ENCODE results near the gene TAB3. TPM values are rescaled to one million over a fixed set of nuclear protein-coding genes. Genes with fewer than 3 reads are reported as not detected.

TAB3 gene, protein sequence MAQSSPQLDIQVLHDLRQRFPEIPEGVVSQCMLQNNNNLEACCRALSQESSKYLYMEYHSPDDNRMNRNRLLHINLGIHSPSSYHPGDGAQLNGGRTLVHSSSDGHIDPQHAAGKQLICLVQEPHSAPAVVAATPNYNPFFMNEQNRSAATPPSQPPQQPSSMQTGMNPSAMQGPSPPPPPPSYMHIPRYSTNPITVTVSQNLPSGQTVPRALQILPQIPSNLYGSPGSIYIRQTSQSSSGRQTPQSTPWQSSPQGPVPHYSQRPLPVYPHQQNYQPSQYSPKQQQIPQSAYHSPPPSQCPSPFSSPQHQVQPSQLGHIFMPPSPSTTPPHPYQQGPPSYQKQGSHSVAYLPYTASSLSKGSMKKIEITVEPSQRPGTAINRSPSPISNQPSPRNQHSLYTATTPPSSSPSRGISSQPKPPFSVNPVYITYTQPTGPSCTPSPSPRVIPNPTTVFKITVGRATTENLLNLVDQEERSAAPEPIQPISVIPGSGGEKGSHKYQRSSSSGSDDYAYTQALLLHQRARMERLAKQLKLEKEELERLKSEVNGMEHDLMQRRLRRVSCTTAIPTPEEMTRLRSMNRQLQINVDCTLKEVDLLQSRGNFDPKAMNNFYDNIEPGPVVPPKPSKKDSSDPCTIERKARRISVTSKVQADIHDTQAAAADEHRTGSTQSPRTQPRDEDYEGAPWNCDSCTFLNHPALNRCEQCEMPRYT
- 1 to 10 TPM; 2.0 to 6.5 (median 3.9) TPM for polyA plus RNA-seq

DNA sequence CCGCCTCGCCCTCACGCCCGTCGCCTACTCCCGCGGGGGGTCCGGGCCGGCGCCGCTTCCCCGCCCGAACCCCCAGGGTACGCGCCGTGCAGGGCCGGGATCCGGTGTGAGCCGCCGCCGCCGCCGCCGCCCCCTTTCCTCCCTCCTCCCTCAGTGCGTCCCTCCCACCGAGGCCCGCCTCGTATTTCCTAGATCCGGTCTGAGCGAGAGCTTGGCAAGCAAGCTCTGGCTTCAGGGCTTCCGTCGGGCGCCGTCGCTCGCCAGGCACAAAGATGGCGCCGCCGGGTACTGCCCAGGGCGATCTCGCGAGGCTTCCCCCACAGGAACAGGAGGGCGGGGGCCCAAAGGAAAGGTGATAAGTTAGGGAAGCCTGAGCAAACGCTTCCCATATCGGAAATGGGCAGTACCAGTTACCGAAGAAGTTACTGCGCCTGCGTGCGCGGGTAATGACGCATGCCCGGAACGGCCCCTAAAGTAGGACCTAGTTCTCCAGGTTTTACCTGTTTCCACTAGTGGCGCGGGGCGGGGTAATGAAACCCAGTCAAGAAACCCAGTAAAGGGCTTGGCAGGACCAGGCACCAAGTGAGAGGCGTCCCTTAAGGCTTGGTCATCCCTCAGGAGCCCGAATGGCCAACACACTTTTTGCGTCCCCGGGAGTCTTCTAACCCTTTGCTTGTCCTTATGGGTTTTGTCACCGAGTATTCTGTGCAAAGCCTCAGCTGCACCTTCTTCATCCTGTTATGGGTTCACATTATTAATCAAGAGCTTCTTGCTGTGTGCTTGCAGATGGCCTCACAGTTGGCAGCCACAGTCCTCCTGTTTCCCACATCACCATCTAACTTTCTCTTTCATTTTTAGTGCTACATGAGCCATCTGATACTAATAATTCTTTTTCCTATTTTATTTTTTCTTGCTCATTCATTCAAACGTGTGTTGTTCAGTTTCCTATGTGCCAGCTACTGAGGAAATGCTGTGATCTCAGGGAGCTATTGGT, at the start of gene TAB3:
Gene TAB3 (minus strand): TSS at position 108 of the 994 bp plus-strand sequence. CDS start 29,666 bp downstream, outside the sequence.
- H3K27ac Mint-ChIP-seq: peak within 1 kb of the TSS; percentile 76 to 96 (median 94)
- H3K36me3 Mint-ChIP-seq: no peaks in the 10 kb centered on the region
- peak; percentile 89 to 92 (median 90) for DNase-seq
- H3K4me1 Mint-ChIP-seq: peaks cover 17 to 45% of the 10 kb centered on the region in 2 donors
- H3K4me3 Mint-ChIP-seq: peak within 1 kb of the TSS; percentile 85 to 93 (median 91)
- H3K27me3 Mint-ChIP-seq (ENCODE audit: low read depth in 3 of 3): peaks cover 0 to 7% (median 1%) of the 10 kb centered on the region in 3 donors
- H3K9me3 Mint-ChIP-seq: no peaks in the 10 kb centered on the region

DNA sequence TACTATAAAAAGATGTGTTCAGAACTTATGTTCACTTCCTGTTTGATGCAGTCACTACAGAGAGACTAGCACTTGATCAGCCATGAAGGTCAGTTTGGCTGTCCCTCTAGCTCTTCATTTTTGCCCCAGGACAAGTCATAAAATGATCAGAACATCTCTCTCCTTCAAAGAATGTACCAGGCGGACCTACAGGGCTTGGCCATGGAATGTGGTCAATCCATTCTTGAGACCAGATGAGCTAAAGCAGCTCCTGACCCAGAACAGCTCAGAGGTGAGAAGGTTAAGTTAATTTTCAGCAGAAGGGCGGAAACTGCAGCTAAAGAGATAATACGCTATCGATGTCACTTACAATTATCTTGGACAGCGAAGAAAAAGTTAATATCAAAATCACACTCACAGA, 49.2 kb upstream of the TAB3 start:
- peaks cover 0 to 5% (median 4%) of the 10 kb centered on the region in 3 donors for H3K27me3 Mint-ChIP-seq (ENCODE audit: low read depth in 3 of 3)
- H3K4me1 Mint-ChIP-seq: no peaks in the 10 kb centered on the region
- H3K27ac Mint-ChIP-seq: no peak overlapping the region
- H3K4me3 Mint-ChIP-seq: no peak overlapping the region
- no peaks in the 10 kb centered on the region for H3K9me3 Mint-ChIP-seq
- H3K36me3 Mint-ChIP-seq: no peaks in the 10 kb centered on the region
- no peak for DNase-seq

- H3K4me3 Mint-ChIP-seq: no peak overlapping the region
- peaks cover 0 to 5% (median 4%) of the 10 kb centered on the region in 3 donors for H3K27me3 Mint-ChIP-seq (ENCODE audit: low read depth in 3 of 3)
- H3K4me1 Mint-ChIP-seq: no peaks in the 10 kb centered on the region
- H3K9me3 Mint-ChIP-seq: no peaks in the 10 kb centered on the region
- no peak overlapping the region for H3K27ac Mint-ChIP-seq
- no peaks in the 10 kb centered on the region for H3K36me3 Mint-ChIP-seq
- DNase-seq: no peak
These were observed 46.9 kb upstream of the TAB3 start for GRCh38 chrX:30935985-30936384.

DNA sequence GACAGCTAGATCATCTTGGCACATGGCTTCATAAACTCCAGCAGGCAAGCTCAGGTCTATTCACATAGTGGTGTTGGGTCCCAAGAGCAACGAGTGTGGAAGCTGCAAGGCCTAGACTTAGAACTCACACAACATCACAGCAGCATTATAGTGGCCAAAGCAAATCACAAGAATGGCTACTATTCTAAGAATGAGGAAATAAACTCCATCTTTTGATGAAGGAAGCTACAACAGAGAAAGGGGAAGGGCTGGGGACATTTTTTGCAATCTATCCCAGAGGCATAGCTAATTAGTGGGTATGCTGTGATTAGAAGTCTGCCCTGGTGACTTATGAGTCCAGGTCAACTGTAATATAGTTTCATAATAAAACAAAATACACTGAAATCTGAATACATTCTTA, 42.9 kb upstream of the TAB3 start:
- Mint-ChIP-seq H3K4me1 (no peaks in the 10 kb centered on the region), H3K4me3 (no peak overlapping the region), H3K27ac (no peak overlapping the region), H3K36me3 (no peaks in the 10 kb centered on the region), H3K27me3 (ENCODE audit: low read depth in 3 of 3) (peaks cover 0 to 5% (median 0%) of the 10 kb centered on the region in 3 donors), H3K9me3 (no peaks in the 10 kb centered on the region)
- no peak for DNase-seq

GRCh38 chrX:30930679-30931078, 41.6 kb upstream of the TAB3 start:
- Mint-ChIP-seq H3K27me3 (ENCODE audit: low read depth in 3 of 3) (peaks cover 0 to 5% (median 2%) of the 10 kb centered on the region in 3 donors), H3K4me1 (no peaks in the 10 kb centered on the region), H3K27ac (no peak overlapping the region), H3K9me3 (no peaks in the 10 kb centered on the region), H3K36me3 (no peaks in the 10 kb centered on the region), H3K4me3 (no peak overlapping the region)
- no peak for DNase-seq

DNA sequence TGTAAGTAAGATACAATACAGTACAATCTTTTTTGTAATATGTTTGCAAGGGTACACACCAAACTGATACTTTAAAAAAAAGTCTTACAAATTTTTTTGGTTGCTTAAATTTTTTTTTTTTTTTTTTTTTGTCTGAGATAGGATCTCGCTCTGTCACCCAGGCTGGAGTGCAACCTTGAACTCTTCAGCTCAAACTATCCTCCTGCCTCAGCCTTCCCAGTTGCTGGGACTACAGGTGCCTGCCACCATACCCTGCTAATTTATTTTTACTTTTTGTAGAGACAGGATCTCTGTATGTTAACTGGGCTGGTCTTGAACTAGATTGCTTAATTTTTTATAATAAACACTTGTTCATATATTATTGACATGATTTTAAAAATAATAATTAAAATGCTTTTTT, 41.1 kb upstream of the TAB3 start:
- Mint-ChIP-seq H3K27ac (no peak overlapping the region), H3K4me1 (no peaks in the 10 kb centered on the region), H3K27me3 (ENCODE audit: low read depth in 3 of 3) (peaks cover 0 to 5% (median 2%) of the 10 kb centered on the region in 3 donors), H3K36me3 (no peaks in the 10 kb centered on the region), H3K9me3 (no peaks in the 10 kb centered on the region), H3K4me3 (no peak overlapping the region)
- DNase-seq: no peak

DNA sequence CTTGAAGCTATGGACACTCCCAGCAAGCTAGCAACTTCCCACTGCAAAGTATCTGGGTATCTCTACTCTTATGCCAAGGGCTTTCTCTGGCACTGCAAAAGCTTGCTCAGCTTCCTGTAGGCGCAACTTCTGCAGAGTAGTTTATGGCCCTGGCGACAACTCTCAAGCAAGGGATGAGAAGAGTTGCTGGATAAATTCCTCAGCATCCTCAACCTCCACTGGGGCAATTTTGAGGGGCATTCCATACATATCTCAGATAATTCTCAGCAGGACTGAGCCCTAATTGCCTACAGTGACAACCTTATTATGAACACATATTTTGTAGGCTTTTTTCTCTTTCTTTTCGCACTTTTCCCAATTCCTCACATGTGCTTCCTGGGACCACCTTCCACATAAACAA, 31.2 kb upstream of the TAB3 start:
- H3K27me3 Mint-ChIP-seq (ENCODE audit: low read depth in 3 of 3): peaks cover 2 to 5% (median 5%) of the 10 kb centered on the region in 3 donors
- no peak overlapping the region for H3K27ac Mint-ChIP-seq
- H3K4me3 Mint-ChIP-seq: no peak overlapping the region
- no peaks in the 10 kb centered on the region for H3K36me3 Mint-ChIP-seq
- no peak for DNase-seq
- no peaks in the 10 kb centered on the region for H3K4me1 Mint-ChIP-seq
- no peaks in the 10 kb centered on the region for H3K9me3 Mint-ChIP-seq

DNA sequence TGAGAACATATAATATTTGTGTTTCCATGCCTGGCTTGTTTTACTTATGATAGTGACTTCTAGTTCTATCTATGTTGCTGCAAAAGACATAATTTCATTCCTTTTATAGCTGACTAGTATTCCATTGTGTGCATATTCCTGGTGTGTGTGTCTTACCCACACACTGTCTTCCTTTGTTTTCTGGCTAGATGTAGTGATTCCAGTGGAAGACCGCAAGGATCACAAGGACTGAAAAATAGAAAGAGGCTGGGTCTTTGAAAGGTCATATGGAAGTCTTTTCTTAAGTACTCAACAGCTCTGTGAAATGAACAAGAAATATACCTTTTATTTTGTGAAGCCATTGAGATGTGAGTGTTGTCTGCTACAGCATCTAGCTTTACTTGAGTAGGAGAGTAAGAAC, 29.4 kb upstream of the TAB3 start:
- no peak for DNase-seq
- H3K27me3 Mint-ChIP-seq (ENCODE audit: low read depth in 3 of 3): peaks cover 1 to 5% (median 2%) of the 10 kb centered on the region in 3 donors
- H3K4me3 Mint-ChIP-seq: no peak overlapping the region
- no peaks in the 10 kb centered on the region for H3K9me3 Mint-ChIP-seq
- H3K4me1 Mint-ChIP-seq: no peaks in the 10 kb centered on the region
- no peak overlapping the region for H3K27ac Mint-ChIP-seq
- no peaks in the 10 kb centered on the region for H3K36me3 Mint-ChIP-seq

- Mint-ChIP-seq H3K4me3 (no peak overlapping the region), H3K27ac (no peak overlapping the region), H3K36me3 (no peaks in the 10 kb centered on the region), H3K9me3 (no peaks in the 10 kb centered on the region), H3K27me3 (ENCODE audit: low read depth in 3 of 3) (peaks cover 0 to 2% (median 2%) of the 10 kb centered on the region in 3 donors), H3K4me1 (peaks cover 0 to 2% of the 10 kb centered on the region in 2 donors)
- no peak for DNase-seq
These were observed 24.4 kb upstream of the TAB3 start for GRCh38 chrX:30913492-30913891.

DNA sequence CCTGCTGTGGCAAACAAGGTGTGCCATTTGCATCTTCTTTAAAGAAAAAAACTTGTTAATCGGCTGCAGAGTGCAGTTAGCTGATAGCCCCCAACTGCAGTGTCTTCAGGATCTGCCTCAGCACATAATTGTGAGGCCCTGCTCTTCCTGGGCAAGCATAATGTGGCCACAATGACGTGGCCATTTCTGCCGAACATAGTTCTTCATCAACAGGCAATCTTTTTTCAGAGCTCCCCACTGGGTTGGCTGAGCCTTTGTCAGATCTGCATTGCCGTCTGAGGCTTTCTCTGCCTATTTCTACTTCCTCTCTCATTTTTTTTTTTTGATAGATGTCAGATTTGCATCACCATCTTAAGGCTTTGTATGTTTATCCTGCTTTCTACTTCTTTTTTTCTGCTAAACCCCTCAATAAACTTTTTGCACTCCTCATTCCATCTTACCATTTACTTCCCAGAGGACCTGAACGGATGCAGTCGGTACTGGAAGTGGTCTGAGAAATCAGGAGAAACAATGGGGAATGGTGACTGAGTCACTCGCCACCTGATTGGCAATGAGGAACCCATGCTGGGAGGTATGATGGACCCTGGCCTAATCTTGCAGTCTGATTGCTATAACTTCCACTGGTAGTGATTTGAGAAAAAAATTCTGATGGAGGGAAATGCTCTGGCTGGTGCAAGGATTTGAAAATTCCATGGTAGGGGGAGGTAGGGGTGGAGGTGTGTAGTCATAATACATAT, 21.2 kb upstream of the TAB3 start:
- H3K4me3 Mint-ChIP-seq: no peak overlapping the region
- peak in 1 of 3 donors; percentile 3 for DNase-seq

GRCh38 chrX:30906726-30907125, 17.7 kb upstream of the TAB3 start:
- no peak for DNase-seq
- no peaks in the 10 kb centered on the region for H3K36me3 Mint-ChIP-seq
- H3K27me3 Mint-ChIP-seq (ENCODE audit: low read depth in 3 of 3): peaks cover 0 to 2% (median 2%) of the 10 kb centered on the region in 3 donors
- H3K4me3 Mint-ChIP-seq: no peak overlapping the region
- H3K4me1 Mint-ChIP-seq: peaks cover 0 to 2% of the 10 kb centered on the region in 2 donors
- no peak overlapping the region for H3K27ac Mint-ChIP-seq
- no peaks in the 10 kb centered on the region for H3K9me3 Mint-ChIP-seq

More for the DNA sequence above, 21.2 kb upstream of the TAB3 start:
- peaks cover 0 to 2% of the 10 kb centered on the region in 2 donors for H3K4me1 Mint-ChIP-seq
- no peaks in the 10 kb centered on the region for H3K9me3 Mint-ChIP-seq
- H3K36me3 Mint-ChIP-seq: no peaks in the 10 kb centered on the region
- H3K27ac Mint-ChIP-seq: peak overlapping the region in 2 of 6 donors; percentile 44 to 56
- peaks cover 0 to 2% (median 2%) of the 10 kb centered on the region in 3 donors for H3K27me3 Mint-ChIP-seq (ENCODE audit: low read depth in 3 of 3)

DNA sequence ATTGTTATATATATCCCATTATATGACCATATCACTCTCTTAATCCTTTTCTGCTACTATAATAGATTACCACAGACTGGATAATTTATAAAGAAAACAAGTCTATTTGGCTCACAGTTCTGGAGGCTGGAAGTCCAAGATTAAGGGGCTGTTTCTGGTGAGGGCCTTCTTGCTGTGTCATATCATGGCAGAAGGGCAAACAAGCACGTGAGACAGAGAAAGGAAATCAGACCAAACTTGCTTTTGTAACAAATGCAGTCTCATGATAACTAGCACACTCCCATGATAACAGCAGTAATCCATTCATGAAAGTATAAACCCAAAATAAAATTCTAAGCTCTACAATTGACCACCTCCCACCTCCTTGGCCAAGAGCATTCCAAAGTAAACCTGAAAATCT, 16.3 kb upstream of the TAB3 start:
- H3K9me3 Mint-ChIP-seq: no peaks in the 10 kb centered on the region
- no peak overlapping the region for H3K27ac Mint-ChIP-seq
- no peak overlapping the region for H3K4me3 Mint-ChIP-seq

DNA sequence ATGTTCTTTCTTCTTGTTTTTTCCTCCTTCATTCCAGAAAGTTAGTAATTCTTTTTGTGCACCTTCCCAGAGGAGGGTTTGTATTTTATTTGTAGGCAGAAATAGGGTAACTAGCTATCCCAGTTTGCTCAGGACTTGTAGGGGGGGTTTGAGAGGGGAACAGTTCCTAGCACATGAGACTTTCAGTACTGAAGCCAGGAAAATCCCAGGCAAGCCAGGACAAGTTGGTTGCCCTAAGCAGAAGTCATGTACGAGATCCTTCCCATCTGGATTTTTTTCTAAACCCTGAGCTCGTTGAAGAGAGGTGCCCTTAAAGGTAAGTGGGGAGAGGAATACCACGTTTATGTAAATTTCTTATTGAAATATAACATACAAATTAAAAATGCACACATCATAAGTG, 15.6 kb upstream of the TAB3 start:
- Mint-ChIP-seq H3K27ac (no peak overlapping the region), H3K36me3 (no peaks in the 10 kb centered on the region), H3K9me3 (no peaks in the 10 kb centered on the region), H3K4me1 (peaks cover 5 to 6% of the 10 kb centered on the region in 2 donors), H3K27me3 (ENCODE audit: low read depth in 3 of 3) (peaks cover 0 to 2% (median 0%) of the 10 kb centered on the region in 3 donors), H3K4me3 (no peak overlapping the region)
- no peak for DNase-seq

More for the DNA sequence above, 16.3 kb upstream of the TAB3 start:
- peaks cover 0 to 2% (median 2%) of the 10 kb centered on the region in 3 donors for H3K27me3 Mint-ChIP-seq (ENCODE audit: low read depth in 3 of 3)
- H3K4me1 Mint-ChIP-seq: peaks cover 0 to 1% of the 10 kb centered on the region in 2 donors
- no peak for DNase-seq
- no peaks in the 10 kb centered on the region for H3K36me3 Mint-ChIP-seq
